SK-N-SH (cell line): ENCODE data around the gene CRYBG1. TPM values are rescaled to one million over a fixed set of nuclear protein-coding genes. Genes with fewer than 3 reads are reported as not detected.

Source experiments
- CTCF ChIA-PET: fragments of 300-600, 350-600 bp; formaldehyde crosslinking; extraction: SDS; loops from one replicate; lab custom pipeline; 2021; lab: Yijun Ruan, JAX
- POLR2A ChIA-PET: fragments of 350-600 bp; sonication (Branson Sonifier 250); formaldehyde crosslinking; extraction: SDS; loops from one replicate; lab custom pipeline; 2020; ENCODE audit warnings: antibody characterized with exemption, inconsistent platforms; lab: Yijun Ruan, JAX
- DNase-seq: peaks from one replicate; pipeline ENCODE4 v3.0.0; 2012
- H2AFZ ChIP-seq: fragments of 200-600 bp; sonication (generic); 2 replicates; pipeline ENCODE4 v1.8.1; 2016; ENCODE audit warnings: antibody characterized with exemption, mild to moderate bottlenecking, low read depth
- H3F3A ChIP-seq: fragments of 200-600 bp; sonication (generic); replicated peaks from 2 replicates; pipeline ENCODE3; 2016; ENCODE audit warnings: antibody characterized with exemption, mild to moderate bottlenecking; ENCODE audit not compliant: insufficient read depth
- H3K27ac ChIP-seq, 2 experiments: fragments of 200-500 bp in 1 of 2; fragments of 200-600 bp in 1 of 2; sonication (Bioruptor generic) in 1 of 2; sonication (generic), shearing (Covaris generic) in 1 of 2; 2 replicates each; pipeline versions ENCODE4 v1.5.1 to v1.6.1; 2014 to 2016; ENCODE audit warnings: low read depth in 2 of 2, inconsistent platforms in 1 of 2, low read length in 1 of 2, mild to moderate bottlenecking in 1 of 2, mixed read lengths in 1 of 2
- H3K27me3 ChIP-seq: fragments of 200-600 bp; sonication (generic), shearing (Covaris generic); 2 replicates; pipeline ENCODE4 v1.6.1; 2016; ENCODE audit warnings: mixed run types; ENCODE audit not compliant: insufficient read depth
- H3K36me3 ChIP-seq, 2 experiments: fragments of 200-500 bp in 1 of 2; fragments of 200-600 bp in 1 of 2; sonication (Bioruptor generic) in 1 of 2; sonication (generic) in 1 of 2; replicated peaks in 1 of 2; 2 replicates each; pipeline versions ENCODE3 to v1.5.1; 2014 to 2016; ENCODE audit warnings: low read length in 1 of 2, mild to moderate bottlenecking in 1 of 2; ENCODE audit not compliant: insufficient read depth in 2 of 2, control insufficient read depth in 1 of 2
- H3K4me1 ChIP-seq, 2 experiments: fragments of 200-500 bp in 1 of 2; fragments of 200-600 bp in 1 of 2; sonication (Bioruptor generic) in 1 of 2; sonication (generic), shearing (Covaris generic) in 1 of 2; 2 replicates each; pipeline versions ENCODE4 v1.5.1 to v1.6.1; 2014 to 2016; ENCODE audit warnings: low read depth in 1 of 2, low read length in 1 of 2, mixed run types in 1 of 2; ENCODE audit not compliant: insufficient read depth in 2 of 2, control insufficient read depth in 1 of 2
- H3K4me2 ChIP-seq: fragments of 200-600 bp; sonication (generic), shearing (Covaris generic); 2 replicates; pipeline ENCODE4 v1.6.1; 2017; ENCODE audit warnings: mixed run types
- H3K4me3 ChIP-seq, 2 experiments: fragments of 200-500 bp in 1 of 2; fragments of 200-600 bp in 1 of 2; sonication (Bioruptor generic) in 1 of 2; sonication (generic), shearing (Covaris generic) in 1 of 2; 2 replicates each; pipeline versions ENCODE4 v1.5.1 to v1.8.1; 2014 to 2016; ENCODE audit warnings: low read depth in 2 of 2, inconsistent platforms in 1 of 2, low read length in 1 of 2, mild to moderate bottlenecking in 1 of 2, mixed read lengths in 1 of 2, moderate library complexity in 1 of 2
- H3K79me2 ChIP-seq: fragments of 200-600 bp; sonication (generic); 2 replicates; pipeline ENCODE4 v1.8.1; 2017; ENCODE audit warnings: mild to moderate bottlenecking; ENCODE audit not compliant: insufficient read depth
- H3K9ac ChIP-seq: fragments of 200-600 bp; sonication (generic); 2 replicates; pipeline ENCODE4 v1.6.1; 2017; ENCODE audit warnings: mixed run types
- H3K9me2 ChIP-seq: fragments of 200-600 bp; sonication (generic); 2 replicates; pipeline ENCODE4 v1.6.1; 2017; ENCODE audit warnings: mixed run types
- H3K9me3 ChIP-seq: fragments of 200-600 bp; sonication (generic); 2 replicates; pipeline ENCODE4 v1.6.1; 2017; ENCODE audit warnings: mixed run types, mild to moderate bottlenecking, moderate library complexity
- H4K20me1 ChIP-seq: fragments of 200-600 bp; sonication (generic); 2 replicates; pipeline ENCODE4 v1.6.1; 2017; ENCODE audit warnings: mild to moderate bottlenecking, mixed run types; ENCODE audit not compliant: insufficient read depth
- ELF1 ChIP-seq: IDR thresholded peaks from 2 replicates; pipeline ENCODE4 v1.4.0; 2012
- EP300 ChIP-seq, 2 experiments: IDR thresholded peaks; 2 replicates each; pipeline versions ENCODE4 v1.4.0 to v1.6.1; 2012; ENCODE audit warnings: borderline replicate concordance in 1 of 2, low read depth in 1 of 2, low read length in 1 of 2
- EZH2phosphoT487 ChIP-seq: fragments of 200-600 bp; sonication (generic); IDR thresholded peaks from 2 replicates; pipeline ENCODE4 v1.6.1; 2017; ENCODE audit warnings: low read depth, mixed run types, mild to moderate bottlenecking, antibody characterized with exemption, moderate library complexity, borderline replicate concordance
- FOXJ3 ChIP-seq: sonication (generic); formaldehyde crosslinking; IDR thresholded peaks from 2 replicates; pipeline ENCODE4 v1.5.1; 2020; ENCODE audit warnings: mild to moderate bottlenecking, missing genetic modification reagents
- FOXM1 ChIP-seq: IDR thresholded peaks from 2 replicates; pipeline ENCODE4 v1.4.0; 2012; ENCODE audit warnings: low read depth, mild to moderate bottlenecking
- GABPA ChIP-seq: IDR thresholded peaks from 2 replicates; pipeline ENCODE4 v1.4.0; 2012; ENCODE audit warnings: low read depth, mild to moderate bottlenecking
- GATA2 ChIP-seq: sonication (generic); formaldehyde crosslinking; IDR thresholded peaks from 2 replicates; pipeline ENCODE4 v1.5.0; 2020; ENCODE audit warnings: mild to moderate bottlenecking, missing genetic modification reagents
- JUND ChIP-seq: IDR thresholded peaks from 2 replicates; pipeline ENCODE4 v1.4.0; 2012
- NFIC ChIP-seq: IDR thresholded peaks from 2 replicates; pipeline ENCODE4 v1.4.0; 2012; ENCODE audit warnings: borderline replicate concordance
- NRF1 ChIP-seq: IDR thresholded peaks from 2 replicates; pipeline ENCODE4 v1.6.1; 2012; ENCODE audit warnings: low read depth, mild to moderate bottlenecking, low read length
- RFX5 ChIP-seq: IDR thresholded peaks from 2 replicates; pipeline ENCODE4 v1.6.1; 2012; ENCODE audit warnings: mild to moderate bottlenecking, improper control_type of control experiment, low read length
- RXRA ChIP-seq: IDR thresholded peaks from 2 replicates; pipeline ENCODE4 v1.4.0; 2012; ENCODE audit warnings: low read depth, mild to moderate bottlenecking, borderline replicate concordance
- TAF1 ChIP-seq: IDR thresholded peaks from 2 replicates; pipeline ENCODE4 v1.6.1; 2012; ENCODE audit warnings: low read depth, mild to moderate bottlenecking, low read length, moderate library complexity, borderline replicate concordance
- TEAD4 ChIP-seq: IDR thresholded peaks from 2 replicates; pipeline ENCODE4 v1.4.0; 2012; ENCODE audit warnings: mild to moderate bottlenecking, borderline replicate concordance; ENCODE audit not compliant: insufficient read depth
- WGBS: methylation state at CpG from one replicate; pipeline ENCODE4 v1.1.6; 2017; ENCODE audit warnings: low lambda C conversion rate; 5-methylcytosine and 5-hydroxymethylcytosine counted together
- polyA plus RNA-seq, 3 experiments: library from polyadenylated mRNA; depleted of rRNA; stranded (reverse); fragments of >200 nt; gene quantifications; 2 replicates each; pipeline ENCODE4 v1.2.3, GENCODE V29; 2012
- TF ChIP-seq, protein P1 (sequence below): IDR thresholded peaks from 2 replicates; pipeline ENCODE4 v1.4.0; 2012; ENCODE audit warnings: low read depth
- TF ChIP-seq, protein P2 (sequence below): IDR thresholded peaks from 2 replicates; pipeline ENCODE4 v1.6.1; 2012; ENCODE audit warnings: mild to moderate bottlenecking, low read depth, low read length, moderate library complexity
- TF ChIP-seq, protein P3 (sequence below): IDR thresholded peaks from 2 replicates; pipeline ENCODE4; 2012

The CRYBG1 gene
- polyA plus RNA-seq, 1 of the 3 experiments (the other 2 are of a cell fraction), result 13.8 TPM

GRCh38 chr6:106453756-106454367 lies 93.3 kb downstream of the CRYBG1 start:
- Histone ChIP-seq H3F3A (peaks cover 6% of the 10 kb centered on the region), H3K4me2 (no peak overlapping the region), H3K9me3 (no peaks in the 10 kb centered on the region), H3K27ac (no peak overlapping the region), H3K9me2 (no peaks in the 10 kb centered on the region), H3K79me2 (no peaks in the 10 kb centered on the region), H3K4me1 (peaks cover 0 to 4% of the 10 kb centered on the region in 2 experiments; a peak in 1 of 4 replicates), H4K20me1 (no peaks in the 10 kb centered on the region), H3K4me3 (no peak overlapping the region), H3K36me3 (no peaks in the 10 kb centered on the region), H2AFZ (no peak overlapping the region), H3K27me3 (no peaks in the 10 kb centered on the region), H3K9ac (no peak overlapping the region)
- CTCF ChIA-PET, result interaction anchor here (0.9 to 3.1 kb wide), 3 partner anchors 16 to 526 kb away, joined by 3 to 16 read pairs (median 6); no protein-coding TSS in a partner anchor
- DNase-seq, result no peak
- 87% methylated on average over 6 of the region's 6 CpGs for WGBS
- TF ChIP-seq, protein P1, sequence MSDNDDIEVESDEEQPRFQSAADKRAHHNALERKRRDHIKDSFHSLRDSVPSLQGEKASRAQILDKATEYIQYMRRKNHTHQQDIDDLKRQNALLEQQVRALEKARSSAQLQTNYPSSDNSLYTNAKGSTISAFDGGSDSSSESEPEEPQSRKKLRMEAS, result no peak
- TF ChIP-seq NRF1, result no peak
- no peak for TF ChIP-seq EZH2phosphoT487
- TF ChIP-seq, protein P2, sequence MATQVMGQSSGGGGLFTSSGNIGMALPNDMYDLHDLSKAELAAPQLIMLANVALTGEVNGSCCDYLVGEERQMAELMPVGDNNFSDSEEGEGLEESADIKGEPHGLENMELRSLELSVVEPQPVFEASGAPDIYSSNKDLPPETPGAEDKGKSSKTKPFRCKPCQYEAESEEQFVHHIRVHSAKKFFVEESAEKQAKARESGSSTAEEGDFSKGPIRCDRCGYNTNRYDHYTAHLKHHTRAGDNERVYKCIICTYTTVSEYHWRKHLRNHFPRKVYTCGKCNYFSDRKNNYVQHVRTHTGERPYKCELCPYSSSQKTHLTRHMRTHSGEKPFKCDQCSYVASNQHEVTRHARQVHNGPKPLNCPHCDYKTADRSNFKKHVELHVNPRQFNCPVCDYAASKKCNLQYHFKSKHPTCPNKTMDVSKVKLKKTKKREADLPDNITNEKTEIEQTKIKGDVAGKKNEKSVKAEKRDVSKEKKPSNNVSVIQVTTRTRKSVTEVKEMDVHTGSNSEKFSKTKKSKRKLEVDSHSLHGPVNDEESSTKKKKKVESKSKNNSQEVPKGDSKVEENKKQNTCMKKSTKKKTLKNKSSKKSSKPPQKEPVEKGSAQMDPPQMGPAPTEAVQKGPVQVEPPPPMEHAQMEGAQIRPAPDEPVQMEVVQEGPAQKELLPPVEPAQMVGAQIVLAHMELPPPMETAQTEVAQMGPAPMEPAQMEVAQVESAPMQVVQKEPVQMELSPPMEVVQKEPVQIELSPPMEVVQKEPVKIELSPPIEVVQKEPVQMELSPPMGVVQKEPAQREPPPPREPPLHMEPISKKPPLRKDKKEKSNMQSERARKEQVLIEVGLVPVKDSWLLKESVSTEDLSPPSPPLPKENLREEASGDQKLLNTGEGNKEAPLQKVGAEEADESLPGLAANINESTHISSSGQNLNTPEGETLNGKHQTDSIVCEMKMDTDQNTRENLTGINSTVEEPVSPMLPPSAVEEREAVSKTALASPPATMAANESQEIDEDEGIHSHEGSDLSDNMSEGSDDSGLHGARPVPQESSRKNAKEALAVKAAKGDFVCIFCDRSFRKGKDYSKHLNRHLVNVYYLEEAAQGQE, result no peak
- no peak for TF ChIP-seq EP300 (IDR thresholded peaks at IDR 0.05; ENCODE audit: borderline replicate concordance in 1 of 2, low read depth in 1 of 2, low read length in 1 of 2)
- no peak for TF ChIP-seq RFX5
- TF ChIP-seq, protein P3, sequence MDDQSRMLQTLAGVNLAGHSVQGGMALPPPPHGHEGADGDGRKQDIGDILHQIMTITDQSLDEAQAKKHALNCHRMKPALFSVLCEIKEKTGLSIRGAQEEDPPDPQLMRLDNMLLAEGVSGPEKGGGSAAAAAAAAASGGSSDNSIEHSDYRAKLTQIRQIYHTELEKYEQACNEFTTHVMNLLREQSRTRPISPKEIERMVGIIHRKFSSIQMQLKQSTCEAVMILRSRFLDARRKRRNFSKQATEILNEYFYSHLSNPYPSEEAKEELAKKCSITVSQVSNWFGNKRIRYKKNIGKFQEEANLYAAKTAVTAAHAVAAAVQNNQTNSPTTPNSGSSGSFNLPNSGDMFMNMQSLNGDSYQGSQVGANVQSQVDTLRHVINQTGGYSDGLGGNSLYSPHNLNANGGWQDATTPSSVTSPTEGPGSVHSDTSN, result no peak
- no peak for TF ChIP-seq ELF1
- no peak for TF ChIP-seq GABPA
- TF ChIP-seq RXRA, result no peak
- TF ChIP-seq NFIC, result no peak
- TF ChIP-seq FOXM1, result no peak
- no peak for TF ChIP-seq JUND
- no peak for TF ChIP-seq TAF1
- no peak for TF ChIP-seq GATA2 (CRISPR knock-in tag)
- no peak for TF ChIP-seq TEAD4
- no peak for TF ChIP-seq FOXJ3 (CRISPR knock-in tag)
- POLR2A ChIA-PET, result no interaction called here
